GM18499 (cell line): ENCODE data around the gene IDH3G.
"Not testable (repeated sequence)": the region's sequence is repeated elsewhere in the genome, so short reads cannot be mapped to it uniquely, and the experiment has no call there.

ENCODE experiments used
- ATAC-seq: cut with Tn5 transposase; IDR thresholded peaks from one replicate; pipeline ENCODE4 v1.9.1; 2021; ENCODE audit warnings: moderate number of reproducible peaks; ENCODE audit not compliant: insufficient read depth, unreplicated experiment

The IDH3G gene

DNA sequence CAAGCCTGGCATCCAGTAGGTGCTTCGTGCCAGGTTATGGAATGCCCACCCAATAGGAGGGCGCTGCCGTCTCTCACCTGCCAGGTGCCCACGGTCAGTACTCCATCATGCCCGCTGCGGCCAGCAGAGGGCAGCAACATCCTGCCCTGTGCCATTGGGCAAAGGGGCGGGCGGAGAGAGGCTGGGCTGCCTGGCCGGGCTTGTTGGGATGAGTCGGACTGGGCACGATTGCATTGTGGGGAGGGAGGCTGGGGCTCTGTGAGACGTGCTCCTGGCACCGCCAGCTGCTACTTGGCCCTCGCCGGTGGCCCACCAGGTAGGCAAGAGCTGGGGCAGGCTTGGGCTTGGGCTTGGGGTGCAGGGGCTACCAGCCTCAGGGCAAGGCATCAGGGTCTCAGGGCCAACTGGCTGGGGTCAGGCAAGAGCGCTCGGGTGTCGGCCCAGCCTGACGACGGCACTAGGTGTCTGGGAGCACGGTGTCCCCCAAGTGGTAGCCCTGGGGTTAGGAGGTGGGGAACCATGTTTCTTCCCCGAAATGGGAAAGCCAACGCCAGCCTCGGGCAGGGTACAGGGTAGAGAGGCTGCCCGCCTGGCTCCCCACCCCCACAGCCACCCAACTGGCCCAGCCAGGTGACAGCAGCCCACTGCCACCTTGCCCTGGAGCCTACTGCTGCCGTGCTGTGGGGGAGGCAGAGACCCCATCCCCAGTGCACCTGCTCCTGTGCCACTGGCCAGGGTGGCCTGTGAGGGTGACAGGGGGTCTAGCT is 30.0 kb downstream of the IDH3G start, which contains the start of gene PLXNB3:
TSS of gene PLXNB3 (plus strand) at position 261 of the 767 bp plus-strand sequence. CDS start 1,287 bp downstream, outside the sequence.
- ATAC-seq = no peak

DNA sequence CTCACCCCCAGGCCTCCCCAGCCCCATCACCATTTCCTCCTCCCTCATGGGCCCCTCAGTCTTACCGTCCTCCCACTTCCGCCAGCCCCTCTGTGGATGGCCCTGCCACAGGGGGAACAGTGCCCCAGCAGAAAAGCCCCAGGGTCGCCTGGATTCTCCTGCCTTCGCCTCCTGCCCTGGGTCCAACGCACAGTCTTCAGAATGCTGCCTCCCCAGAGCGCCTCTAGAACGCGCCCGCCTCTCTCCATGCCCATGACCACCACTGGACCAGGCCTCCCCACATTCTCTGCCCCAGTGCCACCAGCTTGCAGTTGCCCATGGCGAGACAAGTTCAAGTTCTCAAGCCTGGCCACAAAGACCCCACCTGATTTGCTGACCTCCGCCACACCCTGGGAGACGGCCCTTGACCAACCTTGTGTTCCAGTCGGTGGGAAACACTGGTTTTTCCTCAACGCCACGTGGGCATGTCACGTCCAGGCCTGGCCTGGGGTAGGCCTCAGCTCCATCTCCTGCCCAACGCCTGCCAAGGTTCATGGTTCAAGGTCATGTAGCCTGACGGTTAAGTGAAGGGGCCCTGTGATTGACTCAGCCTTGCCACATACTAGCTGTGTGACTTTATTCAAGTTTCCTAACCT is 30.8 kb downstream of the IDH3G start:
- ATAC-seq = no peak

DNA sequence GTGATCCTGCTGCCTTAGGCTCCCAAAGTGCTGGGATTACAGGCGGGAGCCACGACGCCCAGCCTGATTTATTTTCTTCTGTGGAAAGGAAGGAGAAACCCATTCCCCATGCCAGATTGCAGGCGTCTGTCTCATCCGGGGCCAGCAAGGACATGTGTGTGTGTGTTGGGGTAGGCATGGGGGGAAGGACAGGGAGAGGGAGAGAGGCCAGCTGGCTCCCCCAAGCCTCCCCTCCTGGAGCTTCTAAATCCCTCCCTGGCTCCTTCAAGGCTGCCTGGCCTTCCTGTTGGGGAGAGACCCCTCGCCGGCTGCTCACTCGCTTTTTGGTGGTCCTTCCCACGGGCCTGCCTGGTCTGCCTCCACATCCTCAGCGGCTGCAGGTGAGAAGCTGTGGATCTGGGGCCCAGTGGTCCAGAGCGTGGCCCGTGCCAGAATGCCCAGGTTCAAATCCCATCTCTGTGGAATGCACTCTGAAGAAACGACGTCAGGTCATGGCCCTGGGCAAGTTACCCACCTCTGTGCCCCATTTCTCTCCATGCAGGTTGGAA is 31.5 kb downstream of the IDH3G start:
- ATAC-seq = no peak

DNA sequence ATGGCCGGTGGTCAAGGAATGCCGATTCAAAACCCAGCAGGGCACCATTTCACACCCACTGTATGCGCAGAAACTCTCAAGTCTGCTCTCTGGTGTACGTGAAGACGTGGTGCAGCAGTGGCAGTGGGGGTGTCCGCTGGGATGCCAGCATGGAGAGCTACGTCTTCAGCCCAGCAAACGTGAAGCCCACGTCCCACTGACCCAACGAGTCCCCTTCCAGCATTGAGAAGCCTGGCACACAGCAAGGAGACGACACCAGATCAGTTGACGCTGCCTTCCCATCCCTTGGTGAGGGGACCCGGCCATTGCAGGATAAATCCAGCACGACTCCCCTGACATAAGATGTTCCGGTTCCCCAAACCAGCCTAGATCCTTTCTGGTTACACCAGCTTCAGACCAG is 32.3 kb downstream of the IDH3G start:
- ATAC-seq = no peak

DNA sequence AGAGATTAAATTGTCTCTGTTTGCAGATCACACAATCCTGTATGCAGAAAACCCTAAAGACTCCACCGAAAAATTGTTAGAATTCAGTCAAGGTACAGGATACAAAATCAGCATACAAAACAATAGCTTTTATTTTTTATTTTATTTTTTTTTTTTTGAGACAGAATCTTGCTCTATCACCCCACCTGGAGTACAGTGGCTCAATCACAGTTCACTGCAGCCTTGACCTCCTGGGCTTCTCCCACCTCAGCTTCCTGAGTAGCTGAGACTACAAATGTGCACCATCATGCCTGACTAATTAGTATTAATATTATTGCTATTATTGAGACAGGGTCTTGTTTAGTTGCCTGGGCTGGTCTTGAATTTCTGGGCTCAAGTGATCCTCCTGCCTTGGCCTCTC is 39.0 kb downstream of the IDH3G start:
- no peak for ATAC-seq

DNA sequence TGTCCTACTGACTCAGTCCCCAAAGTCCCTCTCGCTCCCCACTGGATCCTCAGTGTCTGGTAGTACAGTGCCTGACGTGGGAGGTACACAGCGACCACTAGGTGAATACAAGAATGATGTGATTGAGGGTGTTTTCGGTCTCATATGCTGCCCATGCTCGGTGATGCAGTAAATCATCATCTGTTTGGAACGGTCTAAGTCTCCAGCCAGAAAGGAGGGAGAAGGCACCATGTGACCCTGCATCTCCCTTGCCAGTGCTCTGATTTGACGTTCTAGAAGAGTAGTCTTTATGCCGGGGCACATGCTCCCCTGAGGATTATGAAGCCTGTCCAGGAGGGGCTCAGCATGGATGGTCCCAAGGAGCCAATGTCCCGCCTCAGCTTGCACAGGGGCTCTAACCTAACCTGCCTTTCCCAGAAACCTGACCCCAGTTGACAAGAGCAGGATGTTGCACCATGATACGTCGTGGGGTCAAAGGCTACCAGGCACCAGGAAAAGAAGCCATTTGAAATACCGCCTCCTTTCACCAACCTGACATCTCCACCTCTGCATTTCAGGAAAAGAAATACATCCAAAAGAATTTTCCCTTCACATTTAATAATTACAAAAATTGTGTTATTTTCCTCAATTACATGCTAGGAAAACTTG is 43.9 kb downstream of the IDH3G start:
- ATAC-seq = no peak

DNA sequence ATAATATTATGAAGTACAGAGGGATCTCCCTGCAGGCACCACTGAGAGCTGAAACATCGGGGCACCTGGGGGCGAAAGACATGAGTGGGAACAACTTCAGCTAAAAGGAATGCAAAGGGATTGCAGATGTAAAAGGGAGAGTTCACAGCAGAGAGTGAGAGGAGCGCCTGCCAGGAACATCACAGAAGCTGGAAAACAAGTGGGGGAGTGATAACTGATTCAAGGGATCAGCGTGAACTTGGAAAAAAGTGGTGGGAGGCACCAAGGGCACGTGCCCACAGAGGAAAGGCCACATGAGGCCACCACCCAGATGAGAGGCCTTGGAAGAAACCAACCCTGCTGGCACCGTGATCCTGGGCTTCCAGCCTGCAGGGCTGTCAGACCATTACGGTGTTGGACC is 45.2 kb downstream of the IDH3G start:
- ATAC-seq = not testable (repeated sequence)

DNA sequence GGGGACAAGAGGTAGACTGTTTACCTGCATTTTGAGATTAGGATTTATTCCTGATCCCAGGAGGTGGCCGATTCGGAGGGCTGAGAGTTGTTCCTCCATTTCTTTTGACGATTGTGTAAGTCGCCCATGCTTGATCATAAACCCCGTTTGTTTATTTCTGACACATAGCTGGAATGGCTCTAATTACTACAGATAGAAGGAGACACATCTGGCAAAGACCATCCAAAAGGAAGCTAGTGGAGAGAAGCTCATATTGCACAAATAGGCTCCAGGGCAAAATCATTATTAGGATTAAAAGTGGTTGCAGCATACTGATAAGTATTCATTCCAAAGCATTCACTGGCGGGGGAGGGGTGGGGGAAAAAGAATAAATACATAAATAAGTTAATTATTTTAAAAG is 47.2 kb downstream of the IDH3G start:
- ATAC-seq = not testable (repeated sequence)

DNA sequence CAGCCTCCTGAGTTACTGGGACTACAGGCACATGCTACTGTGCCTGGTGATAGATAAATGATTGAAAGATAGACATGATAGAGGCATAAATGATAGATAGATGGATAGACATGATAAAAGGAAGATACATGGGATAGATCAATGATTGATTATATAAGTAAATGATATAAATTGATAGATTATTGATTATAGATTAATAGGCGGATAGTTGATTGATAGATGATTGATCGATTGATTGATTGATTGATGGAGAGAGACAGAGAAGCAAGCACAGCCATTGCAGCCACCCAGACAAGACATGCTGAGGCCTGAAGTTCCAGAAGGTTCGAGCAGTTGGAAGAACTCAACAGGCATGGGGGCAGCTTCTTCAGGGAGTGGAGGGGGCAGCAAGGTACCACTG is 47.8 kb downstream of the IDH3G start:
- ATAC-seq = no peak

DNA sequence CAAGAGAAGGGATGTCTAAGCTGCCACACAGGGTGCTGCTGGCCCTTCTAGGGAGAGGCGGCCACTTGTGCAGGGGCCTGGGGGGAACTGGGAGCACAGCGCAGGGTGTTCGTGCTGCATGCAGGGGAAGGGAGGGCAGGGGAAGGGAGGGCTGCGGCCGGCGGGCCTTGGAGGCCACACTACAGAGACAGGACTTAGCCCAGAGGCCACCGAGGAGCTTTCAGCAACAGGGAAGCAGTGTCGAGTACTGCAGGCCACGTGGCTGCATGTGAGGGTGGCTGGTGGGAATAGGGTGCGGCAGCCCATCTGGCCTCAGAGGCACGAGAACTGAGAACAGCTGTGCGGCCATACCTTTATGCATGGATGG is 49.1 kb downstream of the IDH3G start:
- ATAC-seq = not testable (repeated sequence)

DNA sequence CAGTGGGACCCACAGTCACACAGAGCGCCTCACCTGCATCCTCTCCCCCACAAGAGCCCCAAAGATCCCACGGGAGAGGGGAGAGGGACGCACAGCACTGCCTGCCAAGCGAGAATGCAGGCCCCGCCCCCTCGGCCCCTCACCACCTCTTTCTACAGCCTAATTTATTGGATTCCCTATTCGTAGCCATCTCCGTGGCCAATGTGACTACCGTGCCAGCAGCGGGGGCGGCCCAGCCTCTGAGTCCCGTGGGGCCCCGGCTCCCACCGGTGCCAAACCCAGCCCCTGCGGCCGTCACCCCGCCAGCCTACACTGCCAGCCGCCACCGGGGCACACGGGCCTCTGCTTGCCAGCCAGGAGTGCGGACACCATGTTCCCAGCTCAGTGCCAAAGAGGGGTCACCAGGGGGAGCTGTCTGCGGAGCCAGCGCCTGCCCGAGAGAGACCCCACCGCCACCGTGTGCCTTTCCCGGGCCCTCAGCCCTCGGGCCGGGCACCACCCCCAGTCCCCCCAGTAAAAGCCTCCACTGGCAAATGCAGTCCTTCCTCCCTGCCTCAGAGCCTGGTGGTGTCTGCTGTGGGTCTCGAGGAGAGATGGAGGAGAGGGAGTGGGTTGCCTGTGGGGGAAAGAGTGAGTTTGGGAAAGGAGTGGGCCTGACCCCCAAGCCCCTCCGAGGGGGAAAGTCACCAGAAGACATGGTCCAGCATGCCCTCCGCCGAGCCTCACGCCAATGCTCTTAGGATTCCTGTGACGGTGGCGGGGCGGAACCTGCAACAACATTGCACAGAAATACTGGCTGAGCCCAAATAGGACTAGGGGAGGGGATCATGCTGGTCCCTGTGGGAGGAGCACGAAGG is 49.7 kb downstream of the IDH3G start:
- no peak for ATAC-seq

DNA sequence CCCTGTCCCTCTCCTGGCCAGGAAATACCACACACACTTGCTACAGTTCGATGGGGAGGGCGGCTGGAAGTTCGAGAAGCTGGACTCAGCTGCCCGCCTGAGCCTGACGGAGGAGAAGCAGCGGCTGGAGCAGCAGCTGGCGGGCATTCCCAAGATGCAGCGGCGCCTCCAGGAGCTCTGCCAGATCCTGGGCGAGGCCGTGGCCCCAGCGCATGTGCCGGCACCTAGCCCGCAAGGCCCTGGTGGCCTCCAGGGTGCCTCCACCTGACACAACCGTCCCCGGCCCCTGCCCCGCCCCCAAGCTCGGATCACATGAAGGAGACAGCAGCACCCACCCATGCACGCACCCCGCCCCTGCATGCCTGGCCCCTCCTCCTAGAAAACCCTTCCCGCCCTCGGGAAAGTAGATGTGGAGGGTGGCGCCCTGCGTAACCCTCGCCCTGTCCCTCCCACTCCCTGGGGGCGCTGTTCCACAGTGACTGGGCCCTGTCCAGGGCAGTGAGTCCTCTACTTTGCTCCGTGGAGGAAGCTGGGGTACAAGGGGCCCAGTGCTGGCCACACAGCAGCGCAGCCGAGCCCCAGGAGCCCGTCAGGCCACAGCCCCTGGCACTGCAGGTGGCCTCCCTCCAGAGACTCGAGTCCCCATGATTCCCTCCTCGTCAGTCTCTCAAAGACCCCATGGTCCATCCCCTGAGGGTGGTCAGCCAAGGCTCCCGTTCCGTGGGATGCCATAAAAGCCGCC is 50.5 kb downstream of the IDH3G start:
- ATAC-seq = not testable (repeated sequence)

DNA sequence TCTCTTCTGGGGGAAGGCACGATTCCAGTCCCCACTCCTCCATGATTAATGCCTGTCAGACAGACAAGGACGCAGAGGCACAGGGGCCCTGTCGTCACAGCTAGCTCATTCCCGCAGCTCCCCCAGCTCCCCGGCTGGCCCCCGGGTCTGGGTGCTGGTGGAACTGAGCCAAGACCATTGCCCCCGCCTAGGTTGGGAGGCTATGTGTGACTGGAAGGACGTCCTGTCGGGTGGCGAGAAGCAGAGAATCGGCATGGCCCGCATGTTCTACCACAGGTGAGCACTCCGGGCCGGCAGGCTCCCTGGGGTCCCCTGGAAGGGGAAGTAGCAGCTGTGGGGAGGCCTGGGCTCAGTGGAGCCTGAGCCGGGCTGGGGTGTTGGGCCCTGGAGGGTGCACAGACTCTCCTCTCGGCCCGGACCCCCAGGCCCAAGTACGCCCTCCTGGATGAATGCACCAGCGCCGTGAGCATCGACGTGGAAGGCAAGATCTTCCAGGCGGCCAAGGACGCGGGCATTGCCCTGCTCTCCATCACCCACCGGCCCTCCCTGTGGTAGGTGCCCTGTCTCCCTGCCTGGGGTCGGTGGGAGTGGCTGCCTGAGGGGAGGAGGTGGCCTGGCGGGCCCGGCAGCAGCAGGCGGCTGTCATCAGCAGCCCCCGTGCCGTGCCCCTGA is 51.2 kb downstream of the IDH3G start:
- ATAC-seq = not testable (repeated sequence)

DNA sequence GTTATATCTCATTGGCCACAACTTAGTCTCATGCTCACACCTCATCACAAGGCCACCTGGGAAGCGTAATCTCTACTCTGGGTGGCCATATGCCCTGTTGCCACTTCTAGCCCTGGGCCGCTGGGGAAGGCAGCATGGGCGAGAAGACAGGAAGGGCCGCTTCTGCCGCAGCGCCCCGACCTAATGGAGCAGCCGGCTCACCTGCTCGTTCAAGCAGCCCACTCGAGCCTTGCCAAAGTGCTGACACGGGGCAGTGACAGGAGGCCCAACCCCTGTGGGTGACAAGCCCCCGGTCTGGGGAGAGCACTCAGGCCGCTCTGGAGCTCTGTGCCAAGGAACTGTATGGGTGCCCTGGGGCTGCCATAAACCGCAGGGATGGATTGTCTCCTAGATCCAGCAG is 52.1 kb downstream of the IDH3G start:
- ATAC-seq = not testable (repeated sequence)

DNA sequence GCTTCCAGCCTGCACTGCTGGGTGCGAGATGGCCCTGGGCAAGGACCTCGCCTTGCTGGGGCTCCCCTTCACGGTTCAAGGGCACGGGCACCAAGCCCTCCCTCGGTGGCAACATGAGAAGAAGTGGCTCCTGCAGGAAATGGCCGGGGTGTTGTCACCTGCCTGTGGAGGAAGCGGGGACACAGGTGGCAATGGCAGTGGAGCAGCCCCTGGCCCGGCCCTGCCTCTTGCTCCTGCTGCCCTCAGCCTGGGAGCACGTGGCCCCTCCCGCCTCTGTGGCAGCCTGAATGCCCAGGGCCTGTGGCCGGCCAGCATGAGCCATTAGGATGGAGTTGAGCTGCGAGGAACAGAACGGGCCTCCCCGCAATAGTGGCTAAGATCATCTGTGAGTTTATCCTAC is 52.7 kb downstream of the IDH3G start:
- ATAC-seq = no peak

DNA sequence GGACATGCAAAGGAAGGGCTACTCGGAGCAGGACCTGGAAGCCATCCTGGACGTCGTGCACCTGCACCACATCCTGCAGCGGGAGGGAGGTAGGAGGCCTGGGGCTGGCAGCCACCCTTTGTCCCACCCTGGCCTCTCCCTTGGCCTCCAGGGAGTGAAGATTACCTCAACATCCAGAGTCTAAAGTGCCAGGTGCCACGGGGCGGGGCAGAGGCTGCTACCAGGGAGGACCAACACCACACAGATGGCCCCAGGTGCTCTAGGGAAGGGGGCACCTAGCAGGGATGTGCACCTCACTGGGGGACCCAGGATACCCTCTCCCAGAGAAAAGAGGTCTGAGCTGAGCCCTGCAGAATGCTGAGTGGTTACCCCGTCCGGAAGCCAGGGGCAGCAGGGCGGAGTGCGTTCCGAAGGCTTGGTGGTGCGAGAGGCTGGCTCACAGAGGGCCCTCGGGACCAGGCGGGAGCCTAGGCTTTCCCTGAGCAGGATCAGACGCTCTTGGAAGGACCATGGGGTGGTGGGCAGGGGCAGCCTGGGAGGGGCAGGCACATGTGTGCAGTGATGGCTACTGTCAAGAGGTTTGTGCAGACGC is 53.4 kb downstream of the IDH3G start:
- no peak for ATAC-seq

DNA sequence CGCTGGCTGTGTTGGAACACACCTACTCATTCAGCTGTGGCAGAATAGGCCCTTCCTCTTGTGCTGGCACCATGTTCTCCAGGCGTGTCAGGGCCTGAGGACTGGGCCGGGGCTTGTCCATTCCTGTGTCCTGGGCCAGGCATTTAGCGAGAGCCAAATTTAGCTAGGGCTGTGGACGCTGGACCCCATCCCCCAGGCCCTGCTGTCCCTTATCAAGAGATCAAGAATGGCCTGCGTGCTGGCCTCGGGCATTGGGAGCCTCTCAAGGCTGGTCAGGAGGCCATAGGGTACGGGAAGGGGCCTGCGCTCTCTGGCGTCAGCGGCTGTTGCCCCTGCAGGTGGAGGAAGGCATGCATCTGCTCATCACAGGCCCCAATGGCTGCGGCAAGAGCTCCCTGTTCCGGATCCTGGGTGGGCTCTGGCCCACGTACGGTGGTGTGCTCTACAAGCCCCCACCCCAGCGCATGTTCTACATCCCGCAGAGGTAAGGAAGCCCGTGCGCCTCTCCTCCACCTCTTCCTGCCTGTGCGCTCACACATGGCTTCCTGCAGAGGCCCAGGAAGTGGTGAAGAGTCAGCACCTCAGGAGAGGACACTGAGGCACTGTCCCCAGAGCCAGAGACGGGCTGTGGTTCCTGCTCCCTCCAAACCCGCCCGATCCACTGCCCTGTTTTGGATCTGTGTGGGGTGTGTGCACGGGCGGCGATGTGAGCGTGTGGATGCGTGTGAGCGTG is 54.3 kb downstream of the IDH3G start:
- ATAC-seq = no peak

DNA sequence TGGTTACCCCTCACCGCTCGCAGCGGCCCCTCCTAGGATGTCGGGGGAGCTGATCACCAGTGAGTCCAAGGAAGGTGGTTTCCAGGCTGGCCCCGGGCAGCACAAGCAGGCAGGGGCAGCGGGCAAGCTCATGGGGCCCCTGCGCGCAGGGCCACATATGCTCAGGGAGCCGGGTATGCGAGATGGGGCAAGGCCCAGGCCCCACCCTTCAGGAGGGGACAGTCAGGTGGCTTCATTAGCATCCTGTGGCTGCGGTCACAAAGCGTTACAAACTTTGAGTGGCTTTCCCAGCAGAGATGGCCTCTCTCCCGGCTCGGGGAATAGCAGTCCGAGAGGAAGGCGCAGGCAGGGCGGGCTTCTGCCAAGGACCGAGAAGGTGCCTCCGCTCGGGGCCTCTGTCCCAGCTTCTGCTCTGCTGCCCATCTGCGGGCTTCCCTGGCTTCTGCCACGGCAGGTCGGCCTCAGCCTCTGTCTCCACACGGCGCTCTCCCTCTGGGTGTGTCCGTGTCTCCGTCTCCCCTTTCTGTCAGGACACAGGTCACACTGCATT is 56.0 kb downstream of the IDH3G start:
- no peak for ATAC-seq
